Activated CD8-positive, alpha-beta memory T cell treated with anti-CD3 and anti-CD28 coated beads, Interleukin-2, amount 10 ng/mL, durations not matched to agents 7 days and 5 days (primary cell): ENCODE measurements around the gene ACSL3. TPM values are rescaled to one million over a fixed set of nuclear protein-coding genes. Genes with fewer than 3 reads are reported as not detected.
"Not testable (repeated sequence)": the region's sequence is repeated elsewhere in the genome, so short reads cannot be mapped to it uniquely, and the experiment has no call there.

Source experiments
- ATAC-seq: fragments of 150-1000 bp; cut with Tn5 transposase; one replicate; pipeline ENCODE4 v1.10.0; 2021; ENCODE audit warnings: moderate library complexity
- CTCF ChIA-PET: fragments of 350-600 bp; sonication (Branson Sonifier 250); formaldehyde crosslinking; loops from one replicate; lab custom pipeline; 2021; ENCODE audit warnings: antibody characterized with exemption; lab: Charles Lee
- DNase-seq: peaks from one replicate; pipeline ENCODE4 v3.0.0-alpha.2; 2020
- H3K27ac Mint-ChIP-seq: one replicate; pipeline ENCODE4 v1.8.0; 2021; ENCODE audit warnings: mild to moderate bottlenecking, mixed read lengths
- H3K27me3 Mint-ChIP-seq: one replicate; pipeline ENCODE4 v1.8.0; 2021; ENCODE audit warnings: mixed read lengths
- H3K36me3 Mint-ChIP-seq: one replicate; pipeline ENCODE4 v1.8.0; 2021; ENCODE audit warnings: mild to moderate bottlenecking, mixed read lengths
- H3K4me1 Mint-ChIP-seq: one replicate; pipeline ENCODE4 v1.8.0; 2021; ENCODE audit warnings: mixed read lengths
- H3K4me3 Mint-ChIP-seq: one replicate; pipeline ENCODE4 v1.8.0; 2021; ENCODE audit warnings: mild to moderate bottlenecking, moderate library complexity, mixed read lengths
- H3K9me3 Mint-ChIP-seq: one replicate; pipeline ENCODE4 v1.8.0; 2022; ENCODE audit warnings: low read depth, mixed read lengths
- total RNA-seq, 2 experiments: library from RNA; stranded (reverse); gene quantifications; one replicate each; pipeline ENCODE4 v1.2.3, GENCODE V29; 2021

The ACSL3 gene
- total RNA-seq, 2 experiments from 2014 or later: 32.1 to 58.7 TPM

- Mint-ChIP-seq H3K27me3 (peaks cover 15% of the 10 kb centered on the region), H3K4me3 (no peak overlapping the region), H3K9me3 (no peaks in the 10 kb centered on the region), H3K4me1 (no peaks in the 10 kb centered on the region), H3K36me3 (no peaks in the 10 kb centered on the region), H3K27ac (no peak overlapping the region)
- CTCF ChIA-PET: interaction anchor here (1.0 to 1.5 kb wide), 12 partner anchors 8 to 1311 kb away, joined by 3 to 6 read pairs (median 4); partner anchors contain the start of gene SCG2
- no peak for DNase-seq
- ATAC-seq: no peak
Measured at GRCh38 chr2:222972420-222972819, 111.6 kb downstream of the ACSL3 start.

- ATAC-seq (no peak), DNase-seq (no peak)
- Mint-ChIP-seq H3K9me3 (no peaks in the 10 kb centered on the region), H3K36me3 (no peaks in the 10 kb centered on the region), H3K27me3 (peaks cover 9% of the 10 kb centered on the region), H3K27ac (no peak overlapping the region), H3K4me1 (no peaks in the 10 kb centered on the region), H3K4me3 (no peak overlapping the region)
- CTCF ChIA-PET: no interaction called here
Measured at GRCh38 chr2:222973237-222973636, 112.4 kb downstream of the ACSL3 start.

- no peaks in the 10 kb centered on the region for H3K36me3 Mint-ChIP-seq
- no peak overlapping the region for H3K27ac Mint-ChIP-seq
- DNase-seq (no peak), ATAC-seq (no peak)
- no peak overlapping the region for H3K4me3 Mint-ChIP-seq
- H3K9me3 Mint-ChIP-seq: no peaks in the 10 kb centered on the region
- peaks cover 10% of the 10 kb centered on the region for H3K27me3 Mint-ChIP-seq
- H3K4me1 Mint-ChIP-seq: no peaks in the 10 kb centered on the region
- CTCF ChIA-PET: no interaction called here
Measured at GRCh38 chr2:222973733-222974132, 112.9 kb downstream of the ACSL3 start.

- Mint-ChIP-seq H3K4me3 (no peak overlapping the region), H3K27me3 (peaks cover 9% of the 10 kb centered on the region), H3K9me3 (no peaks in the 10 kb centered on the region), H3K27ac (no peak overlapping the region), H3K36me3 (no peaks in the 10 kb centered on the region), H3K4me1 (no peaks in the 10 kb centered on the region)
- DNase-seq (no peak), ATAC-seq (no peak)
- CTCF ChIA-PET: no interaction called here
Measured at GRCh38 chr2:222976521-222977061, 115.8 kb downstream of the ACSL3 start.

GRCh38 chr2:222977121-222977520 lies 116.3 kb downstream of the ACSL3 start:
- no peak for ATAC-seq
- H3K27ac Mint-ChIP-seq: no peak overlapping the region
- peaks cover 9% of the 10 kb centered on the region for H3K27me3 Mint-ChIP-seq
- H3K36me3 Mint-ChIP-seq: no peaks in the 10 kb centered on the region
- CTCF ChIA-PET: no interaction called here
- H3K4me3 Mint-ChIP-seq: no peak overlapping the region
- H3K9me3 Mint-ChIP-seq: no peaks in the 10 kb centered on the region
- no peak for DNase-seq
- no peaks in the 10 kb centered on the region for H3K4me1 Mint-ChIP-seq

- H3K36me3 Mint-ChIP-seq: no peaks in the 10 kb centered on the region
- no peaks in the 10 kb centered on the region for H3K9me3 Mint-ChIP-seq
- peaks cover 17% of the 10 kb centered on the region for H3K27me3 Mint-ChIP-seq
- peaks cover 4% of the 10 kb centered on the region for H3K4me1 Mint-ChIP-seq
- no peak overlapping the region for H3K4me3 Mint-ChIP-seq
- DNase-seq (no peak), ATAC-seq (no peak)
- CTCF ChIA-PET: no interaction called here
- H3K27ac Mint-ChIP-seq: no peak overlapping the region
Measured at GRCh38 chr2:222978850-222979249, 118.0 kb downstream of the ACSL3 start.

- CTCF ChIA-PET: interaction anchor here (1.5 kb wide), 1 partner anchor 8 kb away, joined by 4 read pairs; no protein-coding TSS in a partner anchor
- Mint-ChIP-seq H3K27me3 (peaks cover 17% of the 10 kb centered on the region), H3K36me3 (no peaks in the 10 kb centered on the region)
Measured at GRCh38 chr2:222979484-222979883, 118.6 kb downstream of the ACSL3 start.

GRCh38 chr2:222982010-222982908 lies 121.4 kb downstream of the ACSL3 start:
- peaks cover 12% of the 10 kb centered on the region for H3K27me3 Mint-ChIP-seq
- no peaks in the 10 kb centered on the region for H3K9me3 Mint-ChIP-seq
- CTCF ChIA-PET: no interaction called here
- ATAC-seq (no peak), DNase-seq (no peak)
- no peak overlapping the region for H3K27ac Mint-ChIP-seq
- H3K36me3 Mint-ChIP-seq: no peaks in the 10 kb centered on the region
- H3K4me1 Mint-ChIP-seq: peaks cover 4% of the 10 kb centered on the region
- no peak overlapping the region for H3K4me3 Mint-ChIP-seq

More at GRCh38 chr2:222979484-222979883, 118.6 kb downstream of the ACSL3 start:
- DNase-seq: no peak
- Mint-ChIP-seq H3K9me3 (no peaks in the 10 kb centered on the region), H3K27ac (no peak overlapping the region), H3K4me3 (no peak overlapping the region), H3K4me1 (peaks cover 4% of the 10 kb centered on the region)
- ATAC-seq: no peak

GRCh38 chr2:222982909-222983265 lies 122.1 kb downstream of the ACSL3 start:
- Mint-ChIP-seq H3K9me3 (no peaks in the 10 kb centered on the region), H3K4me3 (no peak overlapping the region), H3K4me1 (peaks cover 4% of the 10 kb centered on the region), H3K27ac (no peak overlapping the region), H3K27me3 (peaks cover 12% of the 10 kb centered on the region), H3K36me3 (no peaks in the 10 kb centered on the region)
- no peak for ATAC-seq
- CTCF ChIA-PET: interaction anchor here (1.0 kb wide), 1 partner anchor 11 kb away, joined by 6 read pairs; no protein-coding TSS in a partner anchor
- no peak for DNase-seq

- Mint-ChIP-seq H3K4me3 (no peak overlapping the region), H3K36me3 (no peaks in the 10 kb centered on the region), H3K27ac (no peak overlapping the region), H3K9me3 (no peaks in the 10 kb centered on the region), H3K4me1 (peaks cover 4% of the 10 kb centered on the region), H3K27me3 (peaks cover 10% of the 10 kb centered on the region)
- CTCF ChIA-PET: no interaction called here
- no peak for DNase-seq
- ATAC-seq: no peak
Measured at GRCh38 chr2:222984908-222985307, 124.1 kb downstream of the ACSL3 start.

- no peaks in the 10 kb centered on the region for H3K4me1 Mint-ChIP-seq
Measured at GRCh38 chr2:222989431-222989830, 128.6 kb downstream of the ACSL3 start.

GRCh38 chr2:222990206-222990605 lies 129.4 kb downstream of the ACSL3 start:
- H3K4me1 Mint-ChIP-seq, CTCF ChIA-PET, DNase-seq, H3K9me3 Mint-ChIP-seq, H3K27ac Mint-ChIP-seq, H3K36me3 Mint-ChIP-seq, H3K4me3 Mint-ChIP-seq, ATAC-seq, H3K27me3 Mint-ChIP-seq: not testable (repeated sequence)

More at GRCh38 chr2:222989431-222989830, 128.6 kb downstream of the ACSL3 start:
- no peaks in the 10 kb centered on the region for H3K36me3 Mint-ChIP-seq
- no peaks in the 10 kb centered on the region for H3K9me3 Mint-ChIP-seq
- no peak overlapping the region for H3K4me3 Mint-ChIP-seq
- no peak overlapping the region for H3K27ac Mint-ChIP-seq
- CTCF ChIA-PET: no interaction called here
- no peaks in the 10 kb centered on the region for H3K27me3 Mint-ChIP-seq
- DNase-seq (no peak), ATAC-seq (no peak)

- H3K9me3 Mint-ChIP-seq: no peaks in the 10 kb centered on the region
Measured at GRCh38 chr2:222992137-222992536, 131.3 kb downstream of the ACSL3 start.

More at GRCh38 chr2:222992137-222992536, 131.3 kb downstream of the ACSL3 start:
- H3K4me1 Mint-ChIP-seq: no peaks in the 10 kb centered on the region
- no peaks in the 10 kb centered on the region for H3K27me3 Mint-ChIP-seq
- CTCF ChIA-PET: no interaction called here
- H3K27ac Mint-ChIP-seq: no peak overlapping the region
- H3K4me3 Mint-ChIP-seq: no peak overlapping the region
- H3K36me3 Mint-ChIP-seq: no peaks in the 10 kb centered on the region
- ATAC-seq (no peak), DNase-seq (no peak)
